ENCODE data around the gene SCLY. TPM values are rescaled to one million over a fixed set of nuclear protein-coding genes. Genes with fewer than 3 reads are reported as not detected.

Gene SCLY
- total RNA-seq, result 10 to 100 TPM in 2 of 4 donors, 1 to 10 TPM in 2; 8.5 to 16.0 (median 11.2) TPM

GRCh38 chr2:238060542-238061314 lies at the start of gene SCLY:
SCLY (plus strand) TSS chr2:238061001; CDS start chr2:238061055, 54 bp downstream.
- no peak for TF ChIP-seq CTCF (IDR thresholded peaks at IDR 0.05; ENCODE audit: low read depth)

- TF ChIP-seq CTCF (IDR thresholded peaks at IDR 0.05; ENCODE audit: low read depth), result no peak
These were observed 47.0 kb upstream of the SCLY start for GRCh38 chr2:238013806-238014205.

- TF ChIP-seq CTCF (IDR thresholded peaks at IDR 0.05; ENCODE audit: low read depth), result no peak
These were observed 45.1 kb upstream of the SCLY start for GRCh38 chr2:238015705-238016104.

- no peak for TF ChIP-seq CTCF (IDR thresholded peaks at IDR 0.05; ENCODE audit: low read depth)
These were observed 44.3 kb upstream of the SCLY start for GRCh38 chr2:238016526-238016925.

- TF ChIP-seq CTCF (IDR thresholded peaks at IDR 0.05; ENCODE audit: low read depth), result no peak
These were observed 40.8 kb upstream of the SCLY start for GRCh38 chr2:238019962-238020361.

- no peak for TF ChIP-seq CTCF (IDR thresholded peaks at IDR 0.05; ENCODE audit: low read depth)
These were observed 40.0 kb upstream of the SCLY start for GRCh38 chr2:238020816-238021215.

- TF ChIP-seq CTCF (IDR thresholded peaks at IDR 0.05; ENCODE audit: low read depth), result no peak
These were observed 39.5 kb upstream of the SCLY start for GRCh38 chr2:238021327-238021726.
